Activated naive CD4-positive, alpha-beta T cell treated with anti-CD3 and anti-CD28 coated beads, Interleukin-2, amount 50 U/mL, for 16 hours (primary cell): ENCODE data around the gene WFDC12.
A peak's percentile ranks its signal among the peaks of the same experiment; 100 is the strongest.
"Not testable (repeated sequence)": the region's sequence is repeated elsewhere in the genome, so short reads cannot be mapped to it uniquely, and the experiment has no call there.

Source experiments
- DNase-seq: peaks from one replicate; pipeline ENCODE4 v3.0.0-alpha.2; 2020

WFDC12 gene, protein sequence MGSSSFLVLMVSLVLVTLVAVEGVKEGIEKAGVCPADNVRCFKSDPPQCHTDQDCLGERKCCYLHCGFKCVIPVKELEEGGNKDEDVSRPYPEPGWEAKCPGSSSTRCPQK

GRCh38 chr20:45124365-45124764, at the start of gene WFDC12:
TSS of gene WFDC12 (minus strand) at chr20:45124465. CDS start at chr20:45124447, 18 bp downstream.
- no peak for DNase-seq

DNA sequence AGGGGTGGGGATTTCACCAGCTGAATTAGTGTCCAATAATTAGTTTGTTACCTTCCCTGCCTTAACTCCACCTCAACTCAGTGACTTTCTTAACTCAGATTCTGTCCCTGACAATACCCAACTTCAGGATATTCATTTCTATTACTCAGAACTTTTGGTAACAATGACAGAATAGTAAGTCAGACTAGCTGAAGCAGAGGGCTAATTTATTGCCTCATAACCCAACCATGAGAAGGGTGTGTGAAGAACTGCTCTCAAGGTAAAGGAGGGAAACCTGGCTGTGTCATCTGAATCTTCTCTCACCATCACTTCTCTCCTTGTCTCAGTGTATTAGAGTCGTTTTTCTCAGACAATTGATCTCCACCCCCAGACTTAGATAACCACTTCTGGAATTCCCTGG, 49.3 kb upstream of the WFDC12 start:
- DNase-seq: no peak

- DNase-seq: no peak
Observed at GRCh38 chr20:45164906-45165305, 40.6 kb upstream of the WFDC12 start.

DNA sequence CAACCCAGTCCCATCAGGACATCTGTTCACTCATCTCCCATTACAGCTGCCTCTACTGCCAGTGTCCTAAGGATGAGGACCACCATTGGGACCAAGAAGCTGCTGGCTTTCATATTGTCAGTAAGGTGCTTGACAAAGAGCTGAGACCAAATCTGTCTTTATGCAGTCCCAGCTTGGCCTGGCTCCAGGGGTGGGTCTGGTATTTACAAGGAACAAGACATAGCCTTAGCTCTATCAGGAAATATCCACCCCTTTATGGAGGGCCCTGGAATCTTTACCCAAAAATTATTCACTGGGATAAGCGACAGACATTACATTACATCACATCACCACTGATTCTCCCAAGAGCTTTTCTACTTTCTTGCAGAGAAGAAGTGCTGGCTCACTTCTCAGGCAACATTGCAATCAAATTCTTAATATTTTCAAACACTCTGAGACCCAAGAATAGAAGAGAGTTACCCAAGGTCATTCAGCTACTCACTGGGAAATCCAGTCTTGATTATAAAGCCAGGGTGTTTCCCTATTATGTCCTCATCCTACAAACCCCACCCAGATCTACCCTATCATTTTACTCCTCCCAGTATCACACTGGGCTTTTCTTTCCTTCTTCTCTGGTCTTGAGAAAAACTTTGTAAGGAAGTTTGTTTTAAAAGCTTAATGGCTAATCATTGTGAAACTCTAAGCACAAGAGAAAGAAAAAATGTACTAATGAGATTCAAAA, 39.0 kb upstream of the WFDC12 start:
- no peak for DNase-seq

- no peak for DNase-seq
Observed at GRCh38 chr20:45157962-45158361, 33.7 kb upstream of the WFDC12 start.

- DNase-seq: no peak
Observed at GRCh38 chr20:45156713-45157112, 32.4 kb upstream of the WFDC12 start.

- not testable (repeated sequence) for DNase-seq
Observed at GRCh38 chr20:45154794-45155193, 30.5 kb upstream of the WFDC12 start.

GRCh38 chr20:45154183-45154582, 29.9 kb upstream of the WFDC12 start:
- no peak for DNase-seq

DNA sequence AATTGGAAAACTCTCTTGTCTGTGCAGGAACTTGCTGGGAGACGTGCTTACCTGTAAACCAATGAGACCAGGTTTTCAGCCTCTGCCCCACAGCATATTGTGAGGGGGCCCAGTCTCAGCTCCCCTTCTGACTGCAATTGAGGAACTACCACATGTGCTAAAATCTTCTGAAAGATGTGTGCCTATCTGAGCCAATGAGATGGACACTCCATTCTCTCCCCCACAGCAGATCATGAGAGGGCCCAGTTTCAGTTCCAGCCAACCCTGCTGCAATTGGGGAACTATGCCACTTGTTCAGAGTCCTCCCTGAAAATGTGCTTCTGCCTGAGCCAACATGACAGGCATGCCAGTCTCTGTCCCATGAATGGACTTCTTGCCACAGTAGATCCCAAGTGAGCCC, 29.5 kb upstream of the WFDC12 start:
- no peak for DNase-seq

DNA sequence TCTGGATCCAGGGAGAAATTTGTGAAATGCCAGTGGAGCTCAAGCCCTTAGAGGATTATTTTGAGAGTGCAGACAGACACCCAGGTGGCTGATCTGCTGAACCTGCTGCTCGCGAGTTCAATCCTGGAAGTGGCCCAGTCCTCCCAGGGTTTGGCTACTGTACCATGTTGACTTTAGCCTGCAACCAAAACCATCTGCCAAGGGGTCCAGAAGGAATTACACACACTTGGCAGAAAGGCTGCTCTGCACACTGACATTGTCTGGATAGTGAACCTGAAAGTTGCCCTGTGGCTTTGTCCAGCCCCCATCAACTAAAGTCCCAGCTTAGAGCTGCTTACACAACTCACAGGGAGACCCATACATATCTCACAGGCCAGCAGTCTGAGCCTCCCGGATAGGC, 28.9 kb upstream of the WFDC12 start:
- no peak for DNase-seq

DNA sequence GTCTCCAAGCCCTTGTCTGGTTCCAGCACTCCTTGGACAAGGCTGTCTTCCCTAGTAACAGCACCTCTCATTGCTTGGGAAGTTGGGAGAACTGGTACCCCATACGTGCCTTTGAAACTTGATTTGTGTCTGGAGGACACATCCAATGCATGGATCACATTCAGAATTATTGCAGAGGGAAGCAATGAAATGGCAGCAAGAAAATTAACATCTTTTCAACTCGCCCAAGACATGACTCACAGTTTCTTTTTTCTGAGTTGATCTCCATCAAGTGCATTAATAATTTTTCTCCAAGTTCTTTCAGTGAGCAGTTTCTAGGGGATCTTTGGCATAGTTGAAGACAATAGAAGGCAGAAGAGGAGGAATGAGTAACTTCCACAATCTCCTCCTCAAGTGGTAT, 28.1 kb upstream of the WFDC12 start:
- no peak for DNase-seq

GRCh38 chr20:45149062-45149461, 24.8 kb upstream of the WFDC12 start:
- no peak for DNase-seq

DNA sequence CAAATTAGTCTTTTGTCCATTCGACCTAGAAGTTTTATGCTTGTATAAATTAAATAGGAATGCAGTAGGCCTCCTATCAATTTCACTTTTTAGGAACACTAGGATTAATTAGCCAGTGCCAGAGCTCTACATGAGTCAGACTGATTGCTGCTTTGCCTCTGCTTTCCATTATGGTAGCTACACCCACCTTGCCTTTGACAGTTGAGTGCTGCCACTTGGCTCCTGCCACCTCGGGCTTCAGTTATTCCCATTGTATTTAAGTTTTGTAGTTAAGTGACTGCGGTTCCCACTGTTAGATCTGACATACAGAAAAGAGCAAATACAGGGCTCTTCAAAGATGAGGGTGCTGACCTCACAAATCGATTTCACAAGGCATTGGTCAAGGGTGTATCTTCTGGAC, 16.6 kb upstream of the WFDC12 start:
- DNase-seq: no peak

- DNase-seq: not testable (repeated sequence)
Observed at GRCh38 chr20:45139733-45140375, 15.6 kb upstream of the WFDC12 start.

DNA sequence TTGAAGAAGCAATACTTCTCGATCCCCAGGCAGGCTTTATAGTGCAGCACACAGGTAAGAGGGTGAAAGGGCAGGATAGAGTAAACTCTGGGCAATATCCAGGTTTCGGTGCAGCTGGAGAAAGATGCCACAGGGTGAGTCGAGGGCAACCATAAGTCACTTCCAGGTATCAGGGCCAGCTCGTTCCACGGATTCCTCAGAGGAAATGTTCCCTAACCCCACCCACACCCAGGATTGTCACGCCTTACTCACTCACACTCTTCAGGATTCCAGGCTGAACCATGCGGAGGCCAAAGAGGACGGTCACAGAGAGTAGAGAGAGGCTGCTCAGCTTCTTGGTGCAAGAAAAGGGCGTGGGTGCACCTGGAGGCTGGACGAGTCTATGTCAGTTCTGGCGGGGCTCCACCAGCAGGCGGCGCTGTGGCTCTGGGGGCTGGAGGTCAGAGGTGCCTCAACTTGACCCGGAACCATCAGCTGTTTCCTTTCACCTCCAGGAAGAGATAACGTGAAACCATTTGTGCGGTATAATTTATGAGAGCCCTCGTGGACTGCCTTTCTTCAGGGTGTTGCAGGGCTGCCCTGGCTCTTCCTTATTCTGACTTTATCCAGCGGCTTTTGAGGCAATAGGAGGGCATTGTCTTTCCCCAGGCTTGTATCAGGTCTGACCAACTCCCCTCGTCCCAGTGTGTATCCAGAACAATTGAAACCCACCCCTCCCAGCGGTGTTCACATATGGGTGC, 14.5 kb upstream of the WFDC12 start:
- DNase-seq: peak; percentile 50

DNA sequence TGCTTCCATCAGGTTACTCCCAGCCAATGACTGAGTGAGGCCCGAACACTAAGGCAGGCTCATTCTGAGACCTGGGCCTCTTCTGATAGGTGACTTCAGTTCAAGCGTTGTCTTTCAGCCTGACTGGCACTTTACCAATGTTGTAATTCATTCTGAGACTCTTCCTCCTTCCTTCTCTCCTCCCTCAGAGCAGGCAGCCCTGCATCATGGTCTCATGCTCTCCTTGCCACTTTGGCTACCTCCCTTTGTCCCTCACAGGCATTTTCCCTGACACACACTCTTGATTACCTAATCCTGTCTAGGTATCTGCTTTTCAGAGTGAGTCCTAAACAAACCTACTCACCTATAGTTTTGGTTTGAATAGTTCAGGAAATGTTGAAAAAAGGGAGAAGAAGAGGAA, 12.6 kb upstream of the WFDC12 start:
- DNase-seq: no peak

DNA sequence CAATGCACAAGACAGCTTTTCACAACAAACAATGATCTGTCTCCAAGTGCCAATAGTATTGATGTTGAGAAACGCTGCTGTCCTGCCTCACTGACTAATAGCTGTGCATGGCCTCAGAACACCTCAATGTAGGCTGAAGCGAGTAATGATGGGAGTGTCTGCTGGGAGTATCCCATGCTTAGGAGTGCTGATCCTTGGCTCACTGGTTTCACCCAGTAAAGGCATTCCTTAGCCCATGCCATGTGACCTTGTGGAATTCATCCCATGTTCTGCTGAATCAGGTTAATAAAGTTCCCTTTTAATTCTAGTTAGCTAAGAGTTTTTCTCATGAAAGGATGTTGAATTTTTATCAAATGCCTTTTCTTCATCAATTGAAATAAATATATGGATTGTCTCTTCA, 3.8 kb upstream of the WFDC12 start:
- no peak for DNase-seq

DNA sequence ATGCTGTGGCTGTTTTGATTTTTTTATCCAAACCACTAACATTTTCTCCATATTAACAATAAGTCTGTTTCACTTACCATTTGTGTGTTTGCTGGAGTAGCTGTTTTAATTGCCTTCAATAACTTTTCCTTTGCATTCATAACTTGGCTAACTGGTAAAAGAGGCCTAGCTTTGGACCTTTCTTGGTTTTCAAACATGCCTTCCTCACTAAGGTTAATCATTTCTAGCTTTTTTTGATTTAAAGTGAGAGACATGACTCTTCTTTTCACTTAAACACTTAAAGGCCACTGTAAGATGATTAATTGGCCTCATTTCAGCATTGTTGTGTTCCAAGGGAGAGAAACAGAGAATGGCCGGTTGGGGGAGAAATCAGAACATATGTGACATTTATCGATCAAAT, 2.9 kb downstream of the WFDC12 start:
- no peak for DNase-seq

- DNase-seq: no peak
Observed at GRCh38 chr20:45119556-45120266, 4.6 kb downstream of the WFDC12 start.

DNA sequence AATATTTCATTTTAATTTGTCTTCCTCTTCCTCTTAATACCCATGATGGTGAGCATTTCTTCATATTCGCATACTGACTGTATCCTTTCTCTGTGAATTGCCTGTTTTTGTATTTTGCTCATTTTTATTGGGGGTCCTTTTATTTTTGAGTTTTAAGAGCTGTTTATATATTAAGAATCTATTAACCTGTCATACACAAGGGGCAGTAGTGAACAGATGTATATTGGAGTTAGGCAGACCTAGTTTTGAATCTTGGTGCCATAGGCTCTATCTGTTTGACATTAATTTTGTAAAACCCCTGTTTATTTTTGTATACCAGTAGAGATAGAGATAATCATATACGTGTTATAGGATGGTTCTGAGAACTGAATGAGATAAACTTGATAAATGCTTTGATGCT, 6.2 kb downstream of the WFDC12 start:
- no peak for DNase-seq

DNA sequence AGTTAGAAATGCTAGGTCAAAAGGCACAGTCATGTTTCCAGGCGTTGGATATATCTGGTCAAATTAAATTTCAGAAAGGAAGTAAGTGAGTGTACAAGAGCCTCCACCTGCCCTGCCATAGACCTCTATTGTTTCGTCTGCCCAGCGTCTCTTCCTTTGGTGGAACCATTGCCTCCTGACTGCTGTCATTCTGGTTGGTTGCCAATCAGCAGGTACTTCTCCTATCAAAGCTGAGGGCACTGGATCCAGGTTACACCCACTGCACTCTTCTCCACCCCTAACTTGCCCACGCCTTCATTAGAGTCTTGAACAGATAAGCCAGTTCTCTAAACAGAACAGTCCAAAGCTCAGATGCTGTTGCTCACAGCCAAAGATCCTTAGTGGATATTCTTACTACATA, 6.7 kb downstream of the WFDC12 start:
- no peak for DNase-seq

DNA sequence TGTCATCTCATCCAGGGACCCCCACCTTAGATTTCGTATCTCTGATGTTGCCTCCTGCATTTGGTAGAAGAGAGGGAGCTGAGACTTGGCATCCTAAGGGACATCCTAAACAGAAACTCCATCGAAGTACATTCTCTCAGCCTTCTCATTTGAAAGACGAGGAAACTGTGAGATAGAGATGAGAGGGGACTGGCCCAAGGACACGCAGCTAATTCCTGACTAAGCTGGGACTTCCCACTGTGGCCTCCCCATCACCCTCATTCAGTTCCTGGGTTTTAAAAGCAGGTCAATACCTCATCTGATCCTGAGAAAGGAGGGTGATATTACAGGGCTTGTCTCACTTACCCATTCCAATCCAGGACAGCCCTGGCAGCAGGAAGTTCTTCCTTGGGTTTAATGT, 8.4 kb downstream of the WFDC12 start:
- no peak for DNase-seq

DNA sequence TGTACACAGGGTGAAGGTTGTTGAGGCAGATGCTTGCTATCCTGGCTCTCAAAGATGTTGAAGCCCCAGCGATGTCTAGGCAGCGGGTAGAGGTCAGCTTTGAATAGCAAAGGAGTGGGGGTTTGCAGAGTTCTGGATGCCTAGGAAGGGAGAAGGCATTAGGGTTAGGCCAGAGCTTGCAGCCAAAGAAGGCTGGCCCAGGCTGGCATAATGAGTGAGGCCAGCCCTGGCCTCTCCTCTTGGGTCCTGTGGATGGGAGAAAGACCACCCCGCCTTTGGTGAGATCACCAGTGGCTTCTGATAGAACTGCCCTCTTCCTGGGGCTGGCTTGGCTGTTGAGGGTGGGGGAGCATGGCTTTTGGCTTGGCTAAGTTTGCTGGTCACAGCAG, 8.9 kb downstream of the WFDC12 start:
- no peak for DNase-seq
